ENCODE measurements around the gene PHACTR3.

Gene PHACTR3

GRCh38 chr20:59737073-59737666 lies 132.8 kb downstream of the PHACTR3 start:
- no peak for DNase-seq

GRCh38 chr20:59737816-59738215 lies 133.5 kb downstream of the PHACTR3 start:
- no peak for DNase-seq

- DNase-seq, result no peak
These were observed 134.5 kb downstream of the PHACTR3 start for GRCh38 chr20:59738851-59739250.

GRCh38 chr20:59740621-59741020 lies 136.3 kb downstream of the PHACTR3 start:
- DNase-seq, result no peak

GRCh38 chr20:59741073-59741472 lies 136.7 kb downstream of the PHACTR3 start:
- DNase-seq, result no peak

- no peak for DNase-seq
These were observed 138.2 kb downstream of the PHACTR3 start for GRCh38 chr20:59742351-59743095.

- DNase-seq, result no peak
These were observed 139.0 kb downstream of the PHACTR3 start for GRCh38 chr20:59743308-59743707.

GRCh38 chr20:59743767-59744485 lies 139.6 kb downstream of the PHACTR3 start:
- no peak for DNase-seq

GRCh38 chr20:59744756-59745155 lies 140.4 kb downstream of the PHACTR3 start:
- no peak for DNase-seq

GRCh38 chr20:59745201-59745600 lies 140.9 kb downstream of the PHACTR3 start:
- DNase-seq, result no peak

- no peak for DNase-seq
These were observed 141.4 kb downstream of the PHACTR3 start for GRCh38 chr20:59745716-59746115.

GRCh38 chr20:59746155-59746554 lies 141.8 kb downstream of the PHACTR3 start:
- no peak for DNase-seq

GRCh38 chr20:59747671-59748515 lies 143.6 kb downstream of the PHACTR3 start:
- DNase-seq, result no peak

- no peak for DNase-seq
These were observed 144.4 kb downstream of the PHACTR3 start for GRCh38 chr20:59748619-59749191.

GRCh38 chr20:59749301-59749700 lies 145.0 kb downstream of the PHACTR3 start:
- DNase-seq, result no peak

GRCh38 chr20:59750209-59750840 lies 146.0 kb downstream of the PHACTR3 start:
- DNase-seq, result no peak

- DNase-seq, result no peak
These were observed 146.9 kb downstream of the PHACTR3 start for GRCh38 chr20:59751075-59751711.

GRCh38 chr20:59752101-59752586 lies 147.8 kb downstream of the PHACTR3 start:
- DNase-seq, result no peak

- no peak for DNase-seq
These were observed 148.5 kb downstream of the PHACTR3 start for GRCh38 chr20:59752704-59753460.

- no peak for DNase-seq
These were observed 149.5 kb downstream of the PHACTR3 start for GRCh38 chr20:59753836-59754235.

GRCh38 chr20:59754551-59754950 lies 150.2 kb downstream of the PHACTR3 start:
- no peak for DNase-seq
